Activated CD8-positive, alpha-beta memory T cell treated with anti-CD3 and anti-CD28 coated beads, Interleukin-2, amount 10 ng/mL, durations not matched to agents 7 days and 5 days (primary cell): ENCODE measurements around the gene CCR7. TPM values are rescaled to one million over a fixed set of nuclear protein-coding genes. Genes with fewer than 3 reads are reported as not detected.
A peak's percentile ranks its signal among the peaks of the same experiment; 100 is the strongest.

Source experiments
- ATAC-seq: fragments of 150-1000 bp; cut with Tn5 transposase; one replicate; pipeline ENCODE4 v1.10.0; 2021; ENCODE audit warnings: moderate library complexity
- CTCF ChIA-PET: fragments of 350-600 bp; sonication (Branson Sonifier 250); formaldehyde crosslinking; loops from one replicate; lab custom pipeline; 2021; ENCODE audit warnings: antibody characterized with exemption; lab: Charles Lee
- DNase-seq: peaks from one replicate; pipeline ENCODE4 v3.0.0-alpha.2; 2020
- H3K27ac Mint-ChIP-seq: one replicate; pipeline ENCODE4 v1.8.0; 2021; ENCODE audit warnings: mild to moderate bottlenecking, mixed read lengths
- H3K27me3 Mint-ChIP-seq: one replicate; pipeline ENCODE4 v1.8.0; 2021; ENCODE audit warnings: mixed read lengths
- H3K36me3 Mint-ChIP-seq: one replicate; pipeline ENCODE4 v1.8.0; 2021; ENCODE audit warnings: mild to moderate bottlenecking, mixed read lengths
- H3K4me1 Mint-ChIP-seq: one replicate; pipeline ENCODE4 v1.8.0; 2021; ENCODE audit warnings: mixed read lengths
- H3K4me3 Mint-ChIP-seq: one replicate; pipeline ENCODE4 v1.8.0; 2021; ENCODE audit warnings: mild to moderate bottlenecking, moderate library complexity, mixed read lengths
- H3K9me3 Mint-ChIP-seq: one replicate; pipeline ENCODE4 v1.8.0; 2022; ENCODE audit warnings: low read depth, mixed read lengths
- total RNA-seq, 2 experiments: library from RNA; stranded (reverse); gene quantifications; one replicate each; pipeline ENCODE4 v1.2.3, GENCODE V29; 2021

Gene CCR7
- total RNA-seq, 2 experiments from 2014 or later = 43.5 to 83.9 TPM

GRCh38 chr17:40564195-40564882, 933 bp downstream of the CCR7 start:
- H3K9me3 Mint-ChIP-seq = no peaks in the 10 kb centered on the region
- peak; percentile 0 for ATAC-seq

GRCh38 chr17:40563220-40564052, 1.8 kb downstream of the CCR7 start:
- Mint-ChIP-seq H3K27me3 (peaks cover 5% of the 10 kb centered on the region), H3K4me3 (peak overlapping the region; percentile 77), H3K27ac (peak overlapping the region; percentile 93), H3K36me3 (peaks cover 45% of the 10 kb centered on the region), H3K9me3 (no peaks in the 10 kb centered on the region), H3K4me1 (peaks cover 79% of the 10 kb centered on the region)
- ATAC-seq (peak; percentile 6), DNase-seq (peak; percentile 81)
- CTCF ChIA-PET = interaction anchor here (0.7 to 14.0 kb wide), 14 partner anchors 8 to 240 kb away, joined by 3 to 447 read pairs (median 8); partner anchors contain the start of gene TOP2A

More at GRCh38 chr17:40564195-40564882, 933 bp downstream of the CCR7 start:
- peaks cover 5% of the 10 kb centered on the region for H3K27me3 Mint-ChIP-seq
- peak overlapping the region; percentile 93 for H3K27ac Mint-ChIP-seq
- CTCF ChIA-PET = interaction anchor here (0.8 to 14.0 kb wide), 13 partner anchors 9 to 202 kb away, joined by 3 to 447 read pairs (median 7); partner anchors contain the start of genes SMARCE1 and TOP2A
- H3K4me3 Mint-ChIP-seq = peak overlapping the region; percentile 77
- H3K36me3 Mint-ChIP-seq = peaks cover 40% of the 10 kb centered on the region
- DNase-seq = peak; percentile 85
- peaks cover 71% of the 10 kb centered on the region for H3K4me1 Mint-ChIP-seq

- CTCF ChIA-PET = interaction anchor here (0.7 to 14.0 kb wide), 14 partner anchors 8 to 239 kb away, joined by 3 to 447 read pairs (median 8); partner anchors contain the start of gene TOP2A
- Mint-ChIP-seq H3K4me3 (peak overlapping the region; percentile 77), H3K27ac (peak overlapping the region; percentile 93), H3K9me3 (no peaks in the 10 kb centered on the region), H3K4me1 (peaks cover 83% of the 10 kb centered on the region), H3K36me3 (peaks cover 47% of the 10 kb centered on the region), H3K27me3 (peaks cover 5% of the 10 kb centered on the region)
- DNase-seq (no peak), ATAC-seq (no peak)
Observed at GRCh38 chr17:40562838-40563219, 2.4 kb downstream of the CCR7 start.

DNA sequence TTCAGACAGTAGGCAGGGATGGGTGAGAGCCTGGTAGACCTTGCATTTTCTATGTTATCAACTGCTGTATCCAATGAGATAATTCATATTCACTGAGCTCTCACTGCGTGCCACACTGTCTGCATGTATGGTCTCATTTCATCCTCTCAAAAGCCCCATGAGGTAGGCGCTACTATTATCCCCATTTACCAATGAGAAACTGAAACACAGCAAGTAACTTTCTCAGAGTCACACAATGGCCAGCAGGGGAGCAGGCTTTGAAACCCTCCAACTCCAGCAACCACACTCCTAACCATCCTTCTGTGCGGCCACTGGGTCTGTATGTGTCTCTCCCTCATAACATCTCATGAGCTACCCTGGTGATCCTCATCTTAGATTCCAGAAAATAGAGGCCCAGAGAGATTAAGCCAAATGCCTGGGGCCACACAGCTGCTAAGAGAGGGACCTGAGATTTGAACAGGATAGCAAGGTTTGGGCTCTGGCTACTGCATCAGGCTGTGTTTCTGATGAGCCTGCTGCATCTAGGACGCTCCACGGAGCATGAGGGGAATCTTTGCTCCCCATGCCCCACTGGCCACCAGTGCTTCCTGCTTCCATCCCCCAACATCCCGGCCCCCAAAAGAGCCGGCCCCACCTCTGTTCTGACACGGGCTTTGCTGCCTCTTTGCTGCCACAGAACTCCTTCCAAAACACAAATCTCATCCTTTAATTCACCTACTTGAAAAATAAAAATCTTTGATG, 3.2 kb downstream of the CCR7 start:
- Mint-ChIP-seq H3K9me3 (no peaks in the 10 kb centered on the region), H3K27ac (peak overlapping the region; percentile 93), H3K4me3 (peak overlapping the region; percentile 77), H3K27me3 (peaks cover 5% of the 10 kb centered on the region), H3K36me3 (peaks cover 47% of the 10 kb centered on the region), H3K4me1 (peaks cover 89% of the 10 kb centered on the region)
- ATAC-seq (peak; percentile 52), DNase-seq (peak; percentile 84)
- CTCF ChIA-PET = interaction anchor here (0.6 to 14.0 kb wide), 19 partner anchors 16 to 207 kb away, joined by 3 to 447 read pairs (median 7); partner anchors contain the start of gene TOP2A

- peak; percentile 3 for ATAC-seq
- Mint-ChIP-seq H3K27ac (peak overlapping the region; percentile 93), H3K27me3 (peaks cover 5% of the 10 kb centered on the region), H3K4me3 (peak overlapping the region; percentile 77), H3K36me3 (peaks cover 49% of the 10 kb centered on the region), H3K9me3 (no peaks in the 10 kb centered on the region), H3K4me1 (peaks cover 92% of the 10 kb centered on the region)
- CTCF ChIA-PET = interaction anchor here (0.6 to 14.0 kb wide), 39 partner anchors 9 to 278 kb away, joined by 3 to 447 read pairs (median 8); partner anchors contain the start of gene TOP2A
- no peak for DNase-seq
Observed at GRCh38 chr17:40561294-40561870, 3.9 kb downstream of the CCR7 start.

DNA sequence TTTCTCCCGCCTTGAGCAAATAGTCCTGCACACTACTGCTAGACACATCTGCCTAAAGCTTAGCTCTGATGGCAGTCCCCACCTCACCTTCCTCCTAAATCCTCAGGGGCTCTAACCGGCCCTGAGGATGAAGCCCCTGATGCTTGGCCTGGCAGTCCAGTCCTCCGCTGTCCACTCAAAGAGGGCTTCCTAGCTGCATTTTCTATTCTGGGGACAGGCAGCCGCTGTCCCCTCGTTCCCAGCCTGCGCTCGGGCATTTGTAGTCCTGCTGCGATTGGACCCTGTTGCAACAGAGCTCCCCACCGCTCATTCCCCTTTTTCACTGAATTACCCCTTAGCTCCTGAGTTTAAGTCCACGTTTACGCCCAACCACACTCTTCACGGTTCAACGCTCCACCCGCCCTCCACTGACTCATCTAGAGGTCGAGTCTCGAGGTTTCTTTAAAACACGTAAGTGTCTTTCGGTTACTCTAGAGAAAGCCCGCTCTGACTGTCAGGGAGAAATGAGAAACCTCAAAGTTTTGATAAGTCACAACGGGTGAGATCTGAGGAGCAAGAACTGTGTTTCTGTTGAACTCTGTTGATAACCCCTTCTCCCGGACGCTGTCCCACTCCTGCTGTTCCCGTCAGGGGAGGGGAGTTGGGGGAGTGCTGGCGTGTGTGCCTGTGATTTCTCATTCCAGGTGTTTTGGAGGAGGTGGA, 4.5 kb downstream of the CCR7 start:
- peak; percentile 92 for DNase-seq

DNA sequence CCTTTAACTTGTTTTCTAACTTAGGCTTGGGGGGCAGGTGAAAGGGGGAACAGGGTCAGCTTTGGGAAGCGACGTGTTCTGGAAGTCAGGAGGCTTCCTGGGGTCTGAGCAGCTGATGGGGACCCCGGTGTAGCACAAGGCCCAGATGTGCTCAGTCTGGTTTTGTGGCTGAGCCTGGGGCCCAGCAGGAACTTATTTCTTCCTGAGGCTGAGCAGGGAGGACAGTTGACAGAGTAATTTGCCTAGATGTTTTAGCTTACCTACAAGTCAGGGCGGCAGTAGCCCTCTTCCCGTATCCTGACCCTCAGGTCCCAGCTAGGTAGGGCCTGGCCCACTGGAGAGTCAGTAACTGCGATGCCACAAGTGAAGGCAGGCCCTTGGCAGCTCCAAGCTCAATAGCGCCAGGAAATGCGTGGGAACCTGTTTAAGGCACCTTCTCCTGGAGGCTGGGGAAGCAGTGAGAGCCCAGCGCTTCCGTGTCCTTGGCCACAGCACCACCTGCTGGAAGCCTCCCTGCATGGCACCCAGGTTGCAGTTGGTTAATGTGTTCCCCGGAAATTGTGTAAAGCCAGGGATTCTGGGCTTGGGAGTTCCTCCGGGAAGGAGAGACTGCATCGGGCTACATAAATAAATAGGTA, 5.2 kb downstream of the CCR7 start:
- H3K4me1 Mint-ChIP-seq = peaks cover 91% of the 10 kb centered on the region
- peaks cover 49% of the 10 kb centered on the region for H3K36me3 Mint-ChIP-seq
- no peaks in the 10 kb centered on the region for H3K9me3 Mint-ChIP-seq
- DNase-seq = peak; percentile 90
- peak overlapping the region; percentile 93 for H3K27ac Mint-ChIP-seq
- CTCF ChIA-PET = interaction anchor here (0.7 to 14.0 kb wide), 54 partner anchors 10 to 323 kb away, joined by 3 to 447 read pairs (median 5); partner anchors contain the start of genes RARA, SMARCE1 and TOP2A
- peak overlapping the region; percentile 77 for H3K4me3 Mint-ChIP-seq
- ATAC-seq = peak; percentile 43
- peaks cover 5% of the 10 kb centered on the region for H3K27me3 Mint-ChIP-seq

More for the DNA sequence above, 4.5 kb downstream of the CCR7 start:
- Mint-ChIP-seq H3K36me3 (peaks cover 47% of the 10 kb centered on the region), H3K4me3 (peak overlapping the region; percentile 77), H3K9me3 (no peaks in the 10 kb centered on the region), H3K4me1 (peaks cover 90% of the 10 kb centered on the region), H3K27ac (peak overlapping the region; percentile 93), H3K27me3 (peaks cover 5% of the 10 kb centered on the region)
- ATAC-seq = peak; percentile 66
- CTCF ChIA-PET = interaction anchor here (0.7 to 14.0 kb wide), 50 partner anchors 9 to 277 kb away, joined by 3 to 447 read pairs (median 6); partner anchors contain the start of genes SMARCE1 and TOP2A

DNA sequence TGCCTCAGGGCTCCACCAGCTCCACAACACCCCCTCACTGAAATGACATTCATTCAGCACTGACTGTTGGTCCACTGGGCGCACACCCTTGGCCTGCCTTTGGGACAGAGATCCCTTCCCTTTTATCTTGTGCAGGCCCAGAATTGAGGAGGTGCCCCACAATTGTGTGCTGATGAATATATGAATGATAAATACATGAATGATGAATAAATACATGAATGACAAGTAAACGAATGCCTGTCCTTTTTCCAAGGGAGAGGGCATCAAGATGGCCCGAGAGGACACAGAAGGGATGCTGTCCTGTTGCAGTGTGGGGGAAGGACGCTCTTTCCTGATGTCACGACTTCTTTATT, 5.7 kb downstream of the CCR7 start:
- no peak for ATAC-seq
- Mint-ChIP-seq H3K4me1 (peaks cover 91% of the 10 kb centered on the region), H3K4me3 (peak overlapping the region; percentile 77), H3K36me3 (peaks cover 54% of the 10 kb centered on the region), H3K9me3 (no peaks in the 10 kb centered on the region), H3K27me3 (peaks cover 5% of the 10 kb centered on the region), H3K27ac (peak overlapping the region; percentile 93)
- no peak for DNase-seq
- CTCF ChIA-PET = interaction anchor here (0.7 to 14.0 kb wide), 45 partner anchors 11 to 322 kb away, joined by 3 to 447 read pairs (median 8); partner anchors contain the start of genes RARA, SMARCE1 and TOP2A

DNA sequence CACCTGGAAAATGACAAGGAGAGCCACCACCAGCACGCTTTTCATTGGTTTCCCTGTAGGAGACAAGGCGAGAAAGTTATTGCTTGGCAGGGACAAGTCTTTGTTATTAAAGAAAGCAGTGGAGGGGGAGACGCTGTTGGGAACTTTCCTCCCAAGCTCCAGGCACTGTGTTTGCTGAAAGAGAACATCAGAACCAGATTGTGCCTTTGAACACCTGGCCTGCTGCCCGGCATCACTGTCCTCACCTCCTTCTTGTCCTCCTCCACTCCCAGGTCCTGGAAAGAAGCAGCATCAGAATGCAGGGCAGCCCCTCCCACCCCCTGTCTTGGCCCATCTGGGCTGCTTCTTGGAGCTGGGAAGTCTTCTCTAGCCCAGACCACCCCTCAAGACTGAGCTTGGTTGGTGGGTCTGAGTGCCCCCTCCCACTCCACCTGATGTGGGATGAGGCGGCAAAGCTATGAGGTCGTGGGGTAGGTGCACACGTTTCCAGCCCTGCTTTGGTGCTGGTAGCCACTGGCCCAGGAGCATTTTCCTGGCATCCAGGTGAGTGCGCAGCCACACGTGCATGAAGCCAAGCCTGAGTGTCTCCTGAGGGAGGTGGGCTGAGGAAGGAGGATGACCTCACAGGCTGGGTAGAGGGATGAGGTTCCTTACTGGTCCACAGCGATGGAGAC, 6.2 kb downstream of the CCR7 start:
- Mint-ChIP-seq H3K9me3 (no peaks in the 10 kb centered on the region), H3K4me3 (peak overlapping the region; percentile 20), H3K27ac (peak overlapping the region; percentile 93), H3K4me1 (peaks cover 91% of the 10 kb centered on the region), H3K27me3 (peaks cover 5% of the 10 kb centered on the region), H3K36me3 (peaks cover 56% of the 10 kb centered on the region)
- DNase-seq (no peak), ATAC-seq (no peak)
- CTCF ChIA-PET = interaction anchor here (0.9 to 14.0 kb wide), 21 partner anchors 11 to 322 kb away, joined by 3 to 447 read pairs (median 10); partner anchors contain the start of gene TOP2A

DNA sequence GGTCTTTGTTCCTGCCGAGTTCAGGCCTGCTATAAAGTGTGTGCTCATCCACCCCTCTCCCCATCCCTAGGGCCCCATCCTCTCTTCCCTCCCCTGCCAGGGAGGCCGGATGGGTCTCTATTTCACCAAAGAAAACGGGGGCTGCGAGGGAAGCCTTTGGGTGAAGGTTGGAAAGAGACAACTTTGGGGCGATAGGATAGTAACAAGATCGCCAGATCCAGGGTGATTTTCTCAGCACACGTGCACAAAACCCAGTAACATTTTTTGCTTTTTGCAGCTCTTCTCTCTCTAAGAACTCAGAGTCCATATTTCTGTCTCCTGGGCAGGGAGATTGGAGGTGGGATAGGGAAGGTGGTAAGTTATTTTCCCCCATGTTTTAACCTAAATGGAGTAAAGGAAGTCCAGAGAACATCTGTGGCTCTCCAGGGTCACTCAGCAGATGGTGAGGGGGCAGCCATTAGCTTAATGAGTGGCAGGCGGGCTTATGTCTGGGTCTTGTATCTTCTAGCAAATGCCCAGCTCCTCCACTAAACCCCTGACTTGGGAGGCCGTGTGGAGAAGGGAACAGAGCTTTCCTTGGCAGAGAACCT, 6.9 kb downstream of the CCR7 start:
- peaks cover 5% of the 10 kb centered on the region for H3K27me3 Mint-ChIP-seq
- DNase-seq (no peak), ATAC-seq (no peak)
- H3K27ac Mint-ChIP-seq = no peak overlapping the region
- CTCF ChIA-PET = interaction anchor here (0.9 to 14.0 kb wide), 10 partner anchors 12 to 255 kb away, joined by 3 to 447 read pairs (median 16); partner anchors contain the start of gene TOP2A
- no peaks in the 10 kb centered on the region for H3K9me3 Mint-ChIP-seq
- peak overlapping the region; percentile 20 for H3K4me3 Mint-ChIP-seq
- H3K36me3 Mint-ChIP-seq = peaks cover 57% of the 10 kb centered on the region
- peaks cover 91% of the 10 kb centered on the region for H3K4me1 Mint-ChIP-seq
